Mesenchymal stem cell (in vitro differentiated cells and primary cell): ENCODE data around the gene ZBTB38.
A peak's percentile ranks its signal among the peaks of the same experiment; 100 is the strongest.

Source experiments
- DNase-seq: peaks from one replicate; pipeline ENCODE4 v3.0.0-alpha.2; 2013
- H2AFZ ChIP-seq: one replicate; pipeline ENCODE4 v1.6.1; 2013; ENCODE audit warnings: low read depth, mild to moderate bottlenecking, control low read depth, inconsistent platforms, low read length, moderate library complexity
- H2AK5ac ChIP-seq: 2 replicates; pipeline ENCODE4 v1.6.1; 2013; ENCODE audit warnings: low read length, moderate library complexity, mild to moderate bottlenecking, inconsistent platforms; ENCODE audit not compliant: severe bottlenecking
- H2BK120ac ChIP-seq: one replicate; pipeline ENCODE4 v1.6.1; 2013; ENCODE audit warnings: low read depth, mild to moderate bottlenecking, inconsistent platforms, low read length, moderate library complexity
- H2BK12ac ChIP-seq, 2 experiments: one replicate each; pipeline ENCODE4 v1.6.1; 2013; ENCODE audit warnings: inconsistent platforms in 2 of 2, low read length in 2 of 2, mild to moderate bottlenecking in 2 of 2, moderate library complexity in 2 of 2, control low read depth in 1 of 2
- H2BK15ac ChIP-seq: one replicate; pipeline ENCODE4 v1.6.1; 2013; ENCODE audit warnings: mild to moderate bottlenecking, low read depth, inconsistent platforms; ENCODE audit not compliant: poor library complexity, severe bottlenecking
- H2BK5ac ChIP-seq: 2 replicates; pipeline ENCODE4 v1.6.1; 2013; ENCODE audit warnings: low read depth, mild to moderate bottlenecking, low read length, control low read depth, inconsistent platforms; ENCODE audit not compliant: poor library complexity, severe bottlenecking
- H3K14ac ChIP-seq, 2 experiments: one replicate each; pipeline ENCODE4 v1.6.1; 2013; ENCODE audit warnings: inconsistent platforms in 2 of 2, low read length in 2 of 2, control low read depth in 1 of 2, mild to moderate bottlenecking in 1 of 2, moderate library complexity in 1 of 2
- H3K18ac ChIP-seq, 2 experiments: one replicate each; pipeline ENCODE4 v1.6.1; 2013; ENCODE audit warnings: inconsistent platforms in 2 of 2, low read length in 2 of 2, control low read depth in 1 of 2, low read depth in 1 of 2, mild to moderate bottlenecking in 1 of 2
- H3K23ac ChIP-seq, 2 experiments: one replicate each; pipeline ENCODE4 v1.6.1; 2013; ENCODE audit warnings: inconsistent platforms in 2 of 2, low read length in 2 of 2, mild to moderate bottlenecking in 2 of 2, moderate library complexity in 2 of 2, control low read depth in 1 of 2
- H3K27ac ChIP-seq: 2 replicates; pipeline ENCODE4 v1.5.1; 2013; ENCODE audit warnings: mild to moderate bottlenecking, moderate library complexity, low read length, control low read depth, inconsistent platforms; ENCODE audit not compliant: poor library complexity, severe bottlenecking
- H3K27me3 ChIP-seq, 2 experiments: 2 replicates each; pipeline versions ENCODE4 v1.6.1 to v1.7.0; 2013; ENCODE audit warnings: low read length in 2 of 2, mild to moderate bottlenecking in 2 of 2, moderate library complexity in 2 of 2, control low read depth in 1 of 2, inconsistent platforms in 1 of 2; ENCODE audit not compliant: control insufficient read depth in 1 of 2, insufficient read depth in 1 of 2
- H3K36me3 ChIP-seq, 2 experiments: 2 replicates each; pipeline versions ENCODE4 v1.6.1 to v1.7.0; 2013; ENCODE audit warnings: low read length in 2 of 2, control low read depth in 1 of 2, inconsistent platforms in 1 of 2, low read depth in 1 of 2, mild to moderate bottlenecking in 1 of 2; ENCODE audit not compliant: insufficient read depth in 2 of 2, control insufficient read depth in 1 of 2
- H3K4ac ChIP-seq, 2 experiments: one replicate each; pipeline ENCODE4 v1.6.1; 2013; ENCODE audit warnings: inconsistent platforms in 2 of 2, low read length in 2 of 2, mild to moderate bottlenecking in 2 of 2, moderate library complexity in 2 of 2, control low read depth in 1 of 2, low read depth in 1 of 2
- H3K4me1 ChIP-seq: 2 replicates; pipeline ENCODE4 v1.6.1; 2013; ENCODE audit warnings: low read depth, low read length, control low read depth; ENCODE audit not compliant: control insufficient read depth, insufficient read depth
- H3K4me2 ChIP-seq: 2 replicates; pipeline ENCODE4 v1.6.1; 2013; ENCODE audit warnings: low read length, mild to moderate bottlenecking, inconsistent platforms; ENCODE audit not compliant: poor library complexity, severe bottlenecking
- H3K4me3 ChIP-seq, 2 experiments: 2 replicates each; pipeline versions ENCODE4 v1.5.1 to v1.7.0; 2013; ENCODE audit warnings: low read length in 2 of 2, mild to moderate bottlenecking in 2 of 2, control low read depth in 1 of 2, low read depth in 1 of 2; ENCODE audit not compliant: insufficient read depth in 1 of 2
- H3K79me1 ChIP-seq: replicated peaks from 2 replicates; pipeline ENCODE4 v1.6.1; 2013; ENCODE audit warnings: mild to moderate bottlenecking, control low read depth, low read length, inconsistent platforms; ENCODE audit not compliant: poor library complexity, severe bottlenecking
- H3K9ac ChIP-seq: 2 replicates; pipeline ENCODE4 v1.7.0; 2013; ENCODE audit warnings: mild to moderate bottlenecking, low read length, moderate library complexity
- H3K9me3 ChIP-seq: 2 replicates; pipeline ENCODE4 v1.7.0; 2013; ENCODE audit warnings: mild to moderate bottlenecking, low read length; ENCODE audit not compliant: control insufficient read depth
- H4K8ac ChIP-seq: one replicate; pipeline ENCODE4 v1.6.1; 2013; ENCODE audit warnings: inconsistent platforms, mild to moderate bottlenecking, low read length, moderate library complexity
- H4K91ac ChIP-seq: one replicate; pipeline ENCODE4 v1.6.1; 2013; ENCODE audit warnings: mild to moderate bottlenecking, low read length, inconsistent platforms
- WGBS: methylation state at CpG from one replicate; pipeline ENCODE4 v1.1.7; 2013; ENCODE audit warnings: mixed read lengths; 5-methylcytosine and 5-hydroxymethylcytosine counted together

Gene ZBTB38

DNA sequence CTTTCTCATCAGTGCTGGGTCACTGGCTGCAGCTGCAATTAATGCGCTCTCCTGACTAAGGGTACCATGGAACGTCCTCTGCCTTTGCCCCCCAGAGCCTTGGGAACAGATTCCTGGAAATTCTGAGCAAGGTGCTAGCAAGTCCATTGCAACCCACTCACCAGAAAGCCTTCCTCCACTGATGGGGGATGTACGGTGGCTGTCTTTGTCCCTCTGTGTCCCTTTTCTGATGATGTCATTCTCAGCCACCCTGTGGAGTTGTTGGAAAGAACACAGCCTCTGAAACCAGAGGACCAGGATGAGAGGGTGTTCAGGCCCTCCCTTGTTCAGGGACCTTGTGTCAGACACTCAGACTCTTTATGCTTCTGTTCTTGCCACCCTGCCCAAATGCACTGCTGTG is 38.1 kb upstream of the ZBTB38 start:
- no peak for DNase-seq
- Histone ChIP-seq H4K91ac (peak overlapping the region; percentile 76), H4K8ac (peak overlapping the region; percentile 27), H3K36me3 (peaks cover 0 to 3% of the 10 kb centered on the region in 2 experiments), H3K14ac (peak overlapping the region in 1 of 2 experiments; percentile 11), H3K9me3 (no peaks in the 10 kb centered on the region), H2BK15ac (no peak overlapping the region), H3K23ac (peak overlapping the region in 1 of 2 experiments; percentile 36), H3K4me2 (no peak overlapping the region), H3K18ac (peak overlapping the region in 1 of 2 experiments; percentile 84), H2BK5ac (no peak overlapping the region), H3K9ac (no peak overlapping the region), H3K4ac (peak overlapping the region; percentile 70 to 83), H3K27ac (no peak overlapping the region), H2BK12ac (peak overlapping the region; percentile 81 to 98), H3K79me1 (peaks cover 11% of the 10 kb centered on the region), H3K27me3 (no peaks in the 10 kb centered on the region), H3K4me3 (no peak overlapping the region), H2AK5ac (peak overlapping the region; percentile 88), H2AFZ (no peak overlapping the region), H2BK120ac (no peak overlapping the region), H3K4me1 (peaks cover 28% of the 10 kb centered on the region)
- WGBS: 96% methylated on average over 3 of the region's 3 CpGs

DNA sequence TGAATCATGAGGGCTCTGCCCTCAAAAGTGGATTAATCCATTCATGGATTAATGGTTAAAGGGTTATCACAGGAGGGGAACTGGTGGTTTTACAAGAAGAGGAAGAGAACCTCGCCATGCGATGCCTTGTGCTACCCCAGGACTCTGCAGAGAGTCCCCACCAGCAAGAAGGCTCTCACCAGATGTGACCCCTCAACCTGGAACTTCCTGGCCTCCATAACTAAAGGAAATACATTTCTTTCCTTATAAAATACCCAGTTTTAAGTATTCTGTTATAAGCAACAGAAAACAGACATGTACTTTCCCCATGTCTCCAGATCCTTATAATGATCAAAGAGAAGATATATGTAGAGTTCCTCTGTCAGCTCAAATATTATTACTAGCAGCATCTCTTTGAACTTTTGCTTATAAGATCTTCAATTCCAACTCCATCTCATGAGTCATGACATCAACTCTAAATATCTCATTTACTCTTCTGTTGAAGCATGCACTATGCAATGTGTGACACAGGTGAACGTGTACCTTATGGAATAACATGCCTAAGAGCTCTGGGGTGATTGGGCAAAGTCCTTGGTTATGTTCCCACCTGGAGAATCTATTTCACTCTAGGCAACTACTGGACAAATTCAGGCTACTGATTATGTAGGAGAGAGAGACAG is 37.5 kb upstream of the ZBTB38 start:
- H2BK120ac ChIP-seq: peak overlapping the region; percentile 58
- H3K4me1 ChIP-seq: peaks cover 29% of the 10 kb centered on the region
- peaks cover 0 to 3% of the 10 kb centered on the region in 2 experiments for H3K36me3 ChIP-seq
- H2BK15ac ChIP-seq: no peak overlapping the region
- H3K27me3 ChIP-seq: no peaks in the 10 kb centered on the region
- H3K18ac ChIP-seq: peak overlapping the region; percentile 83 to 94
- peaks cover 11% of the 10 kb centered on the region for H3K79me1 ChIP-seq
- H3K4me3 ChIP-seq: no peak overlapping the region
- H3K4me2 ChIP-seq: no peak overlapping the region
- H3K9ac ChIP-seq: peak overlapping the region; percentile 67
- peak overlapping the region; percentile 18 for H2AFZ ChIP-seq
- no peak overlapping the region for H3K23ac ChIP-seq
- no peaks in the 10 kb centered on the region for H3K9me3 ChIP-seq
- peak overlapping the region; percentile 88 for H2AK5ac ChIP-seq
- peak overlapping the region; percentile 48 for H4K8ac ChIP-seq
- peak overlapping the region; percentile 78 to 89 for H2BK12ac ChIP-seq
- peak overlapping the region; percentile 53 for H2BK5ac ChIP-seq
- no peak overlapping the region for H3K14ac ChIP-seq
- 57% methylated on average over 1 of the region's 3 CpGs for WGBS
- DNase-seq: peak; percentile 56
- H3K27ac ChIP-seq: peak overlapping the region; percentile 91
- H4K91ac ChIP-seq: peak overlapping the region; percentile 87
- H3K4ac ChIP-seq: peak overlapping the region in 1 of 2 experiments; percentile 90

DNA sequence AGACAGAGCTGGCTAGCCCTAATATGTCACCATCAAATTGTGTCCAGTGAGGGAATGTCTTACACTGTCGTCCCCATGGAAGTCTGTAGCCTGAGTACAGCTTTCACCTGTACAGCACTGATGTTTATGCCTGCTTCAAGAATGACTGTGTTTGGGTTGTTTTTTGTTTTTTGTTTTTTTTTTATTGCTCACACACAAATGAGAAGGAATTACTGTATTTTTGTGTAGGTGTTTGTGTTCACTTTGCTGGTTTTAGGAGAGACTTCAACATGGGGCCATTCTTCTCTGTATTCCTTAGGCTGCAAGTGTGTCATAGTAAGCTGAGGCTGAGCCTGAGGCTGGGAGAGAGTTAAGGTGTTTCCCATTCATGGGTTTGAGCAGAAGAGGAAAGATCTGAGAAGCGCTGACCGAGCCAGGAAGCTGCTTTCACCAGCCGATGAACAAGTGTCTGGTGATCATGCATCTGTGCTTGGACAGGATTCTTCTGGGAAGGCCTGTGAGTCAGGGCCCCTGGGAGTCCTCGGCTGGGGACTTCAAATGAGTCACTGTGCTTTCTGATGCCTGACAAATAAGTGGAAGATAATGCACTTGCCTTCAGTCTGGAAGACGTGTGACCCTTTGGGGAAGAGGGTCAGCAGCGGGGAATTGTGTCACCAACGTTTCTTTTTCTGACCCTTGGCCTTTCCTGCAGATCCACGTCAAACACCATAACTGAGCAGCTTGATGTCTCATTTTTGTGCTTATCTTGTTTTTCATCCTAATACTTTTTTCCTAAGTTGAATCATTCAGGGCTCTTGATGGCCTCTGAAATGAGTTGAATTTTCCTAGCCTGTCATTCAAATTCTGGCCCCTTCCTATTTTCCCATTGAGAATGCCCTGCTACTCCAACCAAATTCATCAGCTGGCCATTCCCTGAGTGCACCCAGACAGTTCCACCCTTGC is 36.7 kb upstream of the ZBTB38 start:
- Histone ChIP-seq H3K4me3 (no peak overlapping the region), H2BK120ac (peak overlapping the region; percentile 58), H3K27me3 (no peaks in the 10 kb centered on the region), H3K4ac (peak overlapping the region in 1 of 2 experiments; percentile 90), H3K4me1 (peaks cover 29% of the 10 kb centered on the region), H3K23ac (no peak overlapping the region), H3K9ac (peak overlapping the region; percentile 73), H2BK15ac (no peak overlapping the region), H2AK5ac (peak overlapping the region; percentile 88), H2BK12ac (peak overlapping the region; percentile 80 to 89), H4K91ac (peak overlapping the region; percentile 87), H3K27ac (peak overlapping the region; percentile 91), H2BK5ac (peak overlapping the region; percentile 75), H3K4me2 (no peak overlapping the region), H2AFZ (peak overlapping the region; percentile 18), H4K8ac (peak overlapping the region; percentile 48), H3K36me3 (peaks cover 0 to 3% of the 10 kb centered on the region in 2 experiments), H3K18ac (peak overlapping the region; percentile 83 to 94), H3K79me1 (peaks cover 11% of the 10 kb centered on the region), H3K9me3 (no peaks in the 10 kb centered on the region), H3K14ac (no peak overlapping the region)
- peak; percentile 99 for DNase-seq
- WGBS: 11% methylated on average over 9 of the region's 9 CpGs

DNA sequence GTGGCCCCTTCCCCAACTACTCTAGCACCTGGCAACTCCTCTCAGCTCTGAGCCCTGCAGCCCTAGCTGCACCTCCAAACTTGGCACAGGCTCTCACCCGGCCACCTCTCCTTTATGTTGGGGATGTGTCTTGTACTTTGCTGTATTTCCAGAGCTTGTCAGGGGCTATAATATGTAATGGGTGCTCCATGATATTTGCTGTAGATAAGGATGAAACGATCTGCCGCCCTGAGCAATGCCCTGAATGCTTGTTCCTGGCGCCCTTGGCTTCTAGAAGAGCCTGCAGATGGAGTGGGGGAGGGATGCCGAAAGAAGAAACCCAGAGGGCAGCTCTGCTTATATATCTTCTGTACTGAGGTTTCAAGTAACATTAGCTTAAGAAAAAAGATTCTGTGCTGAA is 35.9 kb upstream of the ZBTB38 start:
- H2BK12ac ChIP-seq: peak overlapping the region; percentile 9 to 69

More for the DNA sequence above, 35.9 kb upstream of the ZBTB38 start:
- Histone ChIP-seq H2BK5ac (peak overlapping the region; percentile 75), H2BK120ac (peak overlapping the region; percentile 29), H3K79me1 (peaks cover 11% of the 10 kb centered on the region), H3K14ac (no peak overlapping the region), H2AFZ (no peak overlapping the region), H3K23ac (no peak overlapping the region), H2BK15ac (no peak overlapping the region), H4K8ac (peak overlapping the region; percentile 52), H3K4me1 (peaks cover 28% of the 10 kb centered on the region), H3K9ac (peak overlapping the region; percentile 73), H3K18ac (peak overlapping the region; percentile 46 to 67), H2AK5ac (peak overlapping the region; percentile 62), H3K36me3 (peaks cover 0 to 3% of the 10 kb centered on the region in 2 experiments), H3K4me2 (no peak overlapping the region), H3K27ac (peak overlapping the region; percentile 91), H3K4me3 (no peak overlapping the region), H4K91ac (peak overlapping the region; percentile 19), H3K27me3 (no peaks in the 10 kb centered on the region), H3K9me3 (no peaks in the 10 kb centered on the region), H3K4ac (peak overlapping the region in 1 of 2 experiments; percentile 45)
- no peak for DNase-seq
- 82% methylated on average over 4 of the region's 5 CpGs for WGBS
